ENCODE measurements around the gene C2orf72.
"Not testable (repeated sequence)": the region's sequence is repeated elsewhere in the genome, so short reads cannot be mapped to it uniquely, and the experiment has no call there.

C2orf72 gene

DNA sequence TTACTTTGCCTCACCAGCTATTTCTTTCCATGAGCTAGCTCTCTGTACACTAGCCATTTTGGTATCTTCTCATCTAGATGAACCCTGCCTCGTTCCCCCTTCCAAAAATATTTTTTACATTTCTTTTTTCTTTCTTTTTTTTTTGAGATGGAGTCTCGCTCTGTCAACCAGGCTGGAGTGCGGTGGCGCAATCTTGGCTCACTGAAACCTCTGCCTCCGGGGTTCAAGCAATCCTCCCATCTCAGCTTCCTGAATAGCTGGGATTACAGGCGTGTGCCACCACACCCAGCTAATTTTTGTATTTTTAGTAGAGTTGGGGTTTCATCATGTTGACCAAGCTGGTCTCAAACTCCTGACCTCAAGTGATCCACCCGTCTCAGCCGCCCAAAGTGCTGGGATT, 30.2 kb downstream of the C2orf72 start:
- in situ Hi-C loops (cut with MboI; ENCODE audit: low sequenced_read_pairs) = not testable (repeated sequence)

- in situ Hi-C loops (cut with MboI; ENCODE audit: low sequenced_read_pairs) = no loop called here
Observed at GRCh38 chr2:231068525-231069222, 31.4 kb downstream of the C2orf72 start.

DNA sequence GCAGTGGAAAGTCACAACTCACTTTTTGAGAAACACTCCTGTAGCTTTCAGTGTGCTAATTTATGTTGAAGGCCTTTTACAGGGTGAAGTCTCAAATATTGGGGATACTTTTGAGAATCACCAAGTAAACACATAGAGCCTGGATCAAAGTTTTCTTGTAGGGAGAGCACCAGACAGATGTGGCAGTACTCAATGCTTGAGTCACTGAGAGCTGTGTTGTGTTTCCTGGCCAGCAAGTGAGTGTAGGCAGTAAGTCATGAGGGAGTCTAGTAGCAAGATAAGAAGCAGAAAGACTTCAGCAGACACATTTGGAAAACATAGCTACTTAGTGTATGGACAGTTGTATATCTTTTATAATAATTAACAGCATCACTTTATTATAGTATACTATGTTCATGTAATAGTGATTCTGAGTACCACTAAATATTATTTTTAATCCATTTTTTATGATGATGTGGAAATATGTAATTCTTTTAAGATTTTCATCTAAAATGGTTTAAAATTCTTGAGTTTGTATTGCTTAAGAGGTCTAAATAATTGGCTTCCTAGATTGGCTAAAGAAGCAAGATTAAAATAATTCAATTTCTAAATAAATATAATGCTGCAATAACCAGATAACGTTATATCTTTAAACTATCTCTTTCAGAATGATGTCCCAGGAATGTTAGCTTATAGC, 32.2 kb downstream of the C2orf72 start:
- in situ Hi-C loops (cut with MboI; ENCODE audit: low sequenced_read_pairs) = no loop called here

DNA sequence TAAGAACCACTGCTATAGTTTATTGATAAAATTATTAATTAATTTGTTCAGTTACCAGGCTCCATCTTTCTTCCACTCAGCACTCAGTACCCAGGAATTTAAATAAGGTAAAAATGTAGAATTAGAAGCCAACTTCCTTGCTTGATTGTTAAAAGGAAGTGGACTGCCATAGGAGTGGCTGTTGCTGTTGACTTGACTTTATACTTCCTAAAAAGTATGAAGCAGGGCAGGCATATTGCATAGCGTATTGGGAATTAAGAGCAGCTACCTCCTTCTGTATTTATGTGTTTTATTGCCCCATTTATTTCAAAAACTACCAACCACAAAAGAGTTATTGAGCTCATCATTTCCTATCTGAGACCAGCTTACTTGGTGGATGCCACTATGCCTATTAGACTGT, 47.2 kb downstream of the C2orf72 start:
- in situ Hi-C loops (cut with MboI; ENCODE audit: low sequenced_read_pairs) = no loop called here

- in situ Hi-C loops (cut with MboI; ENCODE audit: low sequenced_read_pairs) = no loop called here
Observed at GRCh38 chr2:231088754-231089153, 51.4 kb downstream of the C2orf72 start.

GRCh38 chr2:231093933-231094332, 56.6 kb downstream of the C2orf72 start:
- in situ Hi-C loops (cut with MboI; ENCODE audit: low sequenced_read_pairs) = no loop called here

DNA sequence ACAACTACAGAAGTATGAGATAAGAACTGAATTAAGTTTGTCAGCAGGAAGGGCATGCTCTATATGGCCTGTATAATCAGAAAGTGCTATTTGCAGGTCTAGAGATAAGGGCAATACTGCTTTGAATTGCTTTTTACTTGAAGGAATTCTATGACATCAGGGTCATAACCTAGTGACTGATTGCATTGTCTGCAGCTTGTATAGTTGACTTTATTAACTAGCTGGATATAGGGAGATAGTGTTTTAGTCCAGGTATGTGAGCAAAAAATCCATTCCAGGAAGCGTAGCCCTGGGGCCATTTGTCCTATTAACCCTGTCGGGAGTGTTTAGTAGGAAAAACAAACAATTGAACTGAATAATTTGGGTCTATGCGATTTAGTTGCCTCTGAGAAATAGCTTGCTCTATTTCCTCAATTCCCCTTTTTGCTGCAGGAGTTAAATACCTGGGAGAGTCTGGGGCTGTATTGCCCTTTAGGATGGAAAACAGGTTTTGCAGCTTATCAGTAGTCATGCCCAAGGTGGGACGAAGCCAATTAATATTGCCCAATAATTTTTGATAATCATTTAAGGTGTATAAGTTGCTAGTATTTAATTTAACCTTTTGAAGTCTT, 57.5 kb downstream of the C2orf72 start:
- in situ Hi-C loops (cut with MboI; ENCODE audit: low sequenced_read_pairs) = no loop called here
